Measurements from ENCODE around the gene RPS19.
"Not testable (repeated sequence)": the region's sequence is repeated elsewhere in the genome, so short reads cannot be mapped to it uniquely, and the experiment has no call there.

Gene RPS19

DNA sequence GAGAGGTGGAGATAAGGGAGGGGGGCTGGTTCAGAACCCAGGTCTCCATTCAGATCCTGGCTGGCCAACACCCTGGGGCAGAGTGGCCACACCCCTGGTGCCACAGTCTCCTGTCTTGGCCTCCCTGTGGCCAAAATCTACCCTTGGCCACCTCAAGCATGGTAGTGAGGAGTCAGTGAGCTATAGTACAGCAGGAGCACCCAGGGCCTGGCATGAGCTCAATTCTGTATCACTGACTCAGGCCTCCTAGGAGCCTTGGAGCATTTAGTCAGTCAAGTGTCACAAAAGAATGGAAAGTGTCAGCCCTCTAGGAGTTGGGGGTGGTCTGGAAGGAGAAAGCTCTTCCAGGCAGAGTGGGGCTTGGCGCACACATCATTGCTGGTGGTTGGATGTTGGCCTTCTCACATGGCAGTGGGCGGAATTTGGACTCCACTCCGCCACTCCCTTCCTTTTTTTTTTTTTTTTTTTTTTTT is 10.4 kb downstream of the RPS19 start:
- peaks cover 11 to 13% of the 10 kb centered on the region in 2 donors for H3K4me1 ChIP-seq (ENCODE audit: control insufficient read depth in 1 of 2, insufficient read depth in 2 of 2, low read length in 2 of 2)
- peaks cover 31 to 39% of the 10 kb centered on the region in 2 donors for H3K36me3 ChIP-seq (ENCODE audit: control insufficient read depth in 1 of 2, insufficient read depth in 2 of 2, low read length in 2 of 2)
- H3K4me3 ChIP-seq (ENCODE audit: low read depth in 1 of 2, low read length in 2 of 2): no peak overlapping the region
- H3K9me3 ChIP-seq (ENCODE audit: control insufficient read depth in 1 of 2, low read length in 2 of 2): no peaks in the 10 kb centered on the region
- H3K27ac ChIP-seq (ENCODE audit: low read length): peak overlapping the region; percentile 14
- H3K27me3 ChIP-seq (ENCODE audit: low read depth, low read length): no peaks in the 10 kb centered on the region

DNA sequence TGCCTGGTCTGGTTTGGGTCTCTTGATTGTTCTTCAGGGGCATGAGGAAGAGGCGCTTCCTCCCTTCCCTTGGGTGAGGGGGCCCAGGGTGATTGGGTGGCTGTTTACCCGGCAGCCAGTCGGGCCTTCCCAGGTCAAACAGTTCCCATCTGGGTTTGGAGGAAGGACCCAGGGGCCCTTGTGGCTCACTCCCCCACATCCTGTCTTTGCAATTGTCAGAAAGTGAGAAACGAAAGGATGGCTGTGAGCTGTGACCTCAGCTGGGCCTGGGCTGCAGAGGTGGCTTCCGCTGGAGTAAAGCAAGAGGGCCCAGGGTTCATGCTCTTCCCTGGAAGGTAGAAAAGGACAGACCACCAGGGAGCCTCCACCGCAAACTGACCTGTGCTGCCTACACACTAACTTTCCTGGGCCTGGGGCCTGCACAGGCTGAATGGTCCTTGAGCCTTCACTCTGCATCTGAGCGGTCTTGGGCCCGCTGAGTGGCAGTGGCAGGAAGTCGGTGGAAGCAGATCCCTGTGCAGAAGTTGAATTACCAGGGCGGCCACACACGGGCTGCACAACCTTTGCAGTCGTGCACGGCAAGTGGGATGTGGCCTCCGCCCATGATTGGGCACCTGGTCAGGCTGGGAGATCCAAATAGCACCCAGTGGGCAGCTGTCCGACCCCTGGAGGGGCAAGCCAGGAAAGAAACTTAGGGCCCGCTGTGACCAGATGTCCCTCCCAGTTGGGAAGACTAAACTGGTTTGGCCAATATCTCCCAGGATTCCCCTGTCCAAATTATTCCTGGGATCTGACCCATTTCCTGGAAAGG is 11.7 kb downstream of the RPS19 start:
- H3K4me1 ChIP-seq (ENCODE audit: control insufficient read depth in 1 of 2, insufficient read depth in 2 of 2, low read length in 2 of 2): peaks cover 11 to 13% of the 10 kb centered on the region in 2 donors
- H3K9me3 ChIP-seq (ENCODE audit: control insufficient read depth in 1 of 2, low read length in 2 of 2): no peaks in the 10 kb centered on the region
- H3K36me3 ChIP-seq (ENCODE audit: control insufficient read depth in 1 of 2, insufficient read depth in 2 of 2, low read length in 2 of 2): peaks cover 26 to 37% of the 10 kb centered on the region in 2 donors
- H3K27me3 ChIP-seq (ENCODE audit: low read depth, low read length): no peaks in the 10 kb centered on the region
- H3K4me3 ChIP-seq (ENCODE audit: low read depth in 1 of 2, low read length in 2 of 2): no peak overlapping the region
- H3K27ac ChIP-seq (ENCODE audit: low read length): no peak overlapping the region

DNA sequence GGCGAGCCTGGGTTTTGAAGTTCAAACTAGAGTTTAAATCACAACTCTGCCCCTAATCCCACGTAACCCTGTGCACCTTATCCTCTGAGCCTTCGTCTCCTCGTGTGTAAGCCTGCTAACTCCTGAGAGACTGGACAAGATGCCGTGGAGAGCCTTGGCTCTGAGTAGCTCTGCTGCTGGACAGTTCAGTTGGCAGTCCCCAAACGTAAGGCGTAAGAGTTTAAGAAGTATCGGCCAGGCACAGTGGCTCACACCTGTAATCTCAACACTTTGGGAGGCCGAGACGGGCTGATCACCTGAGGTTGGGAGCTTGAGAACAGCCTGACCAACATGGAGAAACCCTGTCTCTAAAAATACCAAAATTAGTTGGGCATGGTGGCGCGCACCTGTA is 12.3 kb downstream of the RPS19 start:
- H3K9me3 ChIP-seq (ENCODE audit: control insufficient read depth in 1 of 2, low read length in 2 of 2): no peaks in the 10 kb centered on the region
- H3K36me3 ChIP-seq (ENCODE audit: control insufficient read depth in 1 of 2, insufficient read depth in 2 of 2, low read length in 2 of 2): peaks cover 26 to 37% of the 10 kb centered on the region in 2 donors
- H3K27ac ChIP-seq (ENCODE audit: low read length): no peak overlapping the region
- peaks cover 11 to 13% of the 10 kb centered on the region in 2 donors for H3K4me1 ChIP-seq (ENCODE audit: control insufficient read depth in 1 of 2, insufficient read depth in 2 of 2, low read length in 2 of 2)
- no peak overlapping the region for H3K4me3 ChIP-seq (ENCODE audit: low read depth in 1 of 2, low read length in 2 of 2)
- H3K27me3 ChIP-seq (ENCODE audit: low read depth, low read length): no peaks in the 10 kb centered on the region

DNA sequence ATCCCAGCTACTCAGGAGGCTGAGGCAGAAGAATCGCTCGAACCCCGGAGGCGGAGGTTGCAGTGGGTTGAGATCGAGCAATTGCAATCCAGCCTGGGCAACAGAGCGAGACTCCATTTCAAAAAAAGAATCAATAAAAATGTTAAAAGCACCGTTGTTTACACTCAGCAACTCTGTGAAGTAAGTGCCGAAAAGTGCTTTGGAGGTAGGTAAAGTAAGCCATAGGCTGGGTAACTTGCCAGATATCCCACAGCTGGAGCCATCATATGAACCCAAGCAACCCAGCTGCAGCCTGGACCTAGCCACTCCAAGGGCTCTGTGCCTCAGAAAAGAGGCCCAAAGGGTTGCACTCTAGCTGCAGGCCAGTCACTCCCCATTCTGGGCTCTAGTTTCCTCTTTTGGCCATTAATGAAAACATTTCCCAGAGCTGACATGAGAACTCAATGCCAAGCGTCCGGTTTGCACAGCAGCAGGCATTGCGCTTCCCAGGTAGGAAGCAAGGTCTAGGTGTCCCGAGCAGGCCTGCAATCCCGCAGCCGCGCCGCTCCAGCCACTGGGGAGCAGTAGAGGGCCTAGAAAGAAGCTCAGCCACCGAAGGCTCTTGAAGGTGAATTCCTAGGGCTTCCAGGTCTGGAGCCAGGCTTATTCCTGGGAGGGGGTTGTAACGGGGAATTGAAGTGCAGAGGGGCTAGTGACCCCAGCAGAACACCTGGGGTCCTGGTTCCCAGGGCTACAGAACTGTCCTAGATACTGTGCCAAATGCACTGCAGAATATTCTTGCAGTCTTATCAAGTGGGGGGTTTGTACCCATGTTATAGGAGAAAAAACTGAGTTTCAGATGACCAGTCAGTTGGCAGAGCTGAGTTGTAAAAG is 13.0 kb downstream of the RPS19 start:
- Histone ChIP-seq H3K9me3 (ENCODE audit: control insufficient read depth in 1 of 2, low read length in 2 of 2) (no peaks in the 10 kb centered on the region), H3K4me1 (ENCODE audit: control insufficient read depth in 1 of 2, insufficient read depth in 2 of 2, low read length in 2 of 2) (peaks cover 7 to 12% of the 10 kb centered on the region in 2 donors), H3K27me3 (ENCODE audit: low read depth, low read length) (no peaks in the 10 kb centered on the region), H3K36me3 (ENCODE audit: control insufficient read depth in 1 of 2, insufficient read depth in 2 of 2, low read length in 2 of 2) (peaks cover 23 to 35% of the 10 kb centered on the region in 2 donors), H3K4me3 (ENCODE audit: low read depth in 1 of 2, low read length in 2 of 2) (no peak overlapping the region), H3K27ac (ENCODE audit: low read length) (no peak overlapping the region)

DNA sequence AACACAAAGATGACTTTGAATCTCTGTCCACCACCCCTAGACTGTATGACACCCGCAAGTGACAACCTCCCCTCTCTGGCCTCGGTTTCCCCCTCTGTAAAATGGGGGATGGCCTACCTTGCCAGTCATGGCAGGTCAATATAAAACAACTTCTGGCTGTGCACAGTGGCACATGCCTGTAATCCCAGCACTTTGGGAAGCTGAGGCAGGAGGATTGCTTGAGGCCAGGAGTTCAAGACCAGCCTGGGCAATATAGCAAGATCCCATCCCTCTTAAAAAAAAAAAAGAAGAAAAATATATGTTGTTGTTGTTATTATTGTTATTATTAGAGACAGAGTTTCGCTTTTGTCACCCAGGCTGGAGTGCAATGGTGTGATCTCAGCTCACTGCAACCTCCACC is 15.9 kb downstream of the RPS19 start:
- H3K4me3 ChIP-seq (ENCODE audit: low read depth in 1 of 2, low read length in 2 of 2): not testable (repeated sequence)

DNA sequence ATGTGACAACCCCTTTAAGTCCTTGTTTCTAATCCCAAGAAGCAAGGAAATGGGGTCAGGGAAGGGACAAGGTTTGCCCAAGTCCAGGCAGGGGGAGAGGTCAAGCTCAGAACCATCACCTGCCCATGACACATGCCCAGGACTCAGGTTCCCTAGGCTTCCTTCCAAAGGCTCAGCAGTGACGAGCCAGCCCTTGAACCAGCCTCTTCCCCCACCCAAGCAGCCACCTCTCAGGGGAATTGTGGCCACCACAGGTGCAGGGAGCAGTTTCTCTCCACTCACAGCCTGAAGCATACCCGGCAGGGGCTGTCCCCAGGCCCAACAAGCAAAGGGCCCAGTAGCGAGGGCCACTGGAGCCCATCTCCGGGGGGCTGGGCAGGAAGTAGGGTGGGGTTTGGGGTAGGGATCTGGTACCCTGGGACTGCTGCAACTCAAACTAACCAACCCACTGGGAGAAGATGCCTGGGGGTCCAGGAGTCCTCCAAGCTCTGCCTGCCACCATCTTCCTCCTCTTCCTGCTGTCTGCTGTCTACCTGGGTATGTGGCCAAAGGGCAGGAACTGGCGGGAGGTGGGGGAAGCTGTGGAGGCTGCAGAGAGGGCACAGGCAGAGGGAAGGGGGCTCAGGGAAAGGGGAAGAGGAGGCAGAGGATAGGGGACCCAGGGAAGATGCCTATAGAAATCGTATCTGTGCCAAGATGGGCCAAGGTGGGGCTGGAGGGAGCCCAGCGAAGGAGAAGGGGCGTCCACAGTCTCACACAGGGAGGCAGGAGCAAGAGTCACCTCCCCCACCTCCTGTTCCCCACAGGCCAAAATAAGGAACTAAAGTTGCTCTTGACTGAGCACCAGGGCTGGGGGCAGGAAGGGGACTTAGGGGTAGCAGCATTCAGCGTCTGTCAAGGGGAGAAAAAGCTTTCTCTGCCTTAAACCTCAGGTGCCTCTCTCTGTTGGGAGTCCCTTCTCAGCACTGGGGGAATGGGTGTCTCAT is 17.1 kb downstream of the RPS19 start, which contains the start of gene CD79A:
CD79A (plus strand) TSS at position 433 of the 986 bp plus-strand sequence; CDS start at position 459, 26 bp downstream.
- Histone ChIP-seq H3K27me3 (ENCODE audit: low read depth, low read length) (no peaks in the 10 kb centered on the region), H3K4me1 (ENCODE audit: control insufficient read depth in 1 of 2, insufficient read depth in 2 of 2, low read length in 2 of 2) (peaks cover 5 to 6% of the 10 kb centered on the region in 2 donors), H3K27ac (ENCODE audit: low read length) (peak within 1 kb of the TSS; percentile 45), H3K9me3 (ENCODE audit: control insufficient read depth in 1 of 2, low read length in 2 of 2) (no peaks in the 10 kb centered on the region), H3K4me3 (ENCODE audit: low read depth in 1 of 2, low read length in 2 of 2) (no peak within 1 kb of the TSS), H3K36me3 (ENCODE audit: control insufficient read depth in 1 of 2, insufficient read depth in 2 of 2, low read length in 2 of 2) (peaks cover under 1 to 1% of the 10 kb centered on the region in 2 donors)

More for the DNA sequence above, 15.9 kb downstream of the RPS19 start:
- H3K36me3 ChIP-seq (ENCODE audit: control insufficient read depth in 1 of 2, insufficient read depth in 2 of 2, low read length in 2 of 2): peaks cover 10% of the 10 kb centered on the region in 2 donors
- H3K9me3 ChIP-seq (ENCODE audit: control insufficient read depth in 1 of 2, low read length in 2 of 2); H3K4me1 ChIP-seq (ENCODE audit: control insufficient read depth in 1 of 2, insufficient read depth in 2 of 2, low read length in 2 of 2); H3K27me3 ChIP-seq (ENCODE audit: low read depth, low read length); H3K27ac ChIP-seq (ENCODE audit: low read length): not testable (repeated sequence)

DNA sequence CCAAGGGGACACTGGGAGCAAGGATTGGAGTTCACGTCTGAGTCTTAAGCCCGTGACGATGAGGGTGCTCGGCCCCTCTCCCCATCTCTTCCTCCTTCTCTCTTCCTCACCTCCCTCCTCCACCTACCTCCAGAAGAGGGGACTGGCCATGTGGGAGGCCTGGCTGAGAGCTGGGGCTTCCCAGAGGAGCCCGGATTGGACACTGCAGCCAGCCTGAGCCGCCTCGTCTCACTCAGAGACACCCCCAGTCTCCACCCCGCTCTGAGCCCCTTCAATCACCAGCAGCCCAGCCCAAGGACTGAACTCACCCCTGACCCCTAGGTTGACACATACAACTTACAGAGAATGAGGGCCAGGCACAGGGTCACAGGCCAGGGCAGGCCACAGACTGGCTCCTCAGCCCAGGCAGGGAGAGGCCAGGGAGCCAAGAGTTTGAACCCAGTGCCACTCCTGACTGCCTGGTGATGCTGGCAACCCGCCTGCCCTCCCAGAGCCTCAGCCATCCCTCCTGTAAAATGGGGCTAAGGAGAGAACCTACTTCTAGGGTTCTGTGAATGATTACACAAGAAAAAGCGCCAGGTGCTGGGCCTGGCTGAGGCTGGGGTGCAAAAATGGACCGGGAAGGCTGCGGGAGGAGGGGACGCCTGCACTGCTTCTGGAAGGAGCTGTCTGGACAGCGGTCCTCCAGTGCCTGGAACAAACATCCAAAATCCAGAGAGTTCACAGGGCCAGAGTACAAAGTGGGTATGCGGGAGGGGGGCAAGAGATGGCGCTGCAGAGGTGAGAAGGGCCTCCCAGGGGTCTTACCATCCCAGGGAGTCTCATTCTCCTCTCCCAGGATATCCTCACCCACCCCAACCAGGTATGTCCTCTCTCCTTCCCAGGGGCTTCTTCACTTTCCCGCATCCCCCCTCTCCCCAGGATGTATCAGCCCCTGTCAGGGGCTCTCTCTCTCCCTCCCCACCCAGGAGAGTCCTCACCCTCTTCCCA is 18.2 kb downstream of the RPS19 start:
- Histone ChIP-seq H3K4me3 (ENCODE audit: low read depth in 1 of 2, low read length in 2 of 2) (no peak overlapping the region), H3K27ac (ENCODE audit: low read length) (peak overlapping the region; percentile 45), H3K27me3 (ENCODE audit: low read depth, low read length) (no peaks in the 10 kb centered on the region), H3K4me1 (ENCODE audit: control insufficient read depth in 1 of 2, insufficient read depth in 2 of 2, low read length in 2 of 2) (peaks cover under 1% of the 10 kb centered on the region in 2 donors), H3K9me3 (ENCODE audit: control insufficient read depth in 1 of 2, low read length in 2 of 2) (no peaks in the 10 kb centered on the region), H3K36me3 (ENCODE audit: control insufficient read depth in 1 of 2, insufficient read depth in 2 of 2, low read length in 2 of 2) (no peaks in the 10 kb centered on the region)

DNA sequence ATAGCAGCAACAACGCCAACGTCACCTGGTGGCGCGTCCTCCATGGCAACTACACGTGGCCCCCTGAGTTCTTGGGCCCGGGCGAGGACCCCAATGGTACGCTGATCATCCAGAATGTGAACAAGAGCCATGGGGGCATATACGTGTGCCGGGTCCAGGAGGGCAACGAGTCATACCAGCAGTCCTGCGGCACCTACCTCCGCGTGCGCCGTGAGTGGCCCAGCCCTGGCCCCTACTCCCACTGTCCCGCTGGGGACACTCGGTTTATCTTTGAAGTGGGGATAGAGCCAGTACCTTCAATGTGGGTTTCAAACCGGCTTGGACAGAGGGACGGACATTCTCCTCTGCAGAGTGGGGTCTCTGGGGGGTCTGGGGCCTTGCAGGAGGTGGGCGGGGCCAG is 19.0 kb downstream of the RPS19 start:
- H3K4me1 ChIP-seq (ENCODE audit: control insufficient read depth in 1 of 2, insufficient read depth in 2 of 2, low read length in 2 of 2): peaks cover 0 to 6% of the 10 kb centered on the region in 2 donors
- no peak overlapping the region for H3K4me3 ChIP-seq (ENCODE audit: low read depth in 1 of 2, low read length in 2 of 2)
- no peaks in the 10 kb centered on the region for H3K9me3 ChIP-seq (ENCODE audit: control insufficient read depth in 1 of 2, low read length in 2 of 2)
- H3K27me3 ChIP-seq (ENCODE audit: low read depth, low read length): no peaks in the 10 kb centered on the region
- no peak overlapping the region for H3K27ac ChIP-seq (ENCODE audit: low read length)
- H3K36me3 ChIP-seq (ENCODE audit: control insufficient read depth in 1 of 2, insufficient read depth in 2 of 2, low read length in 2 of 2): no peaks in the 10 kb centered on the region

DNA sequence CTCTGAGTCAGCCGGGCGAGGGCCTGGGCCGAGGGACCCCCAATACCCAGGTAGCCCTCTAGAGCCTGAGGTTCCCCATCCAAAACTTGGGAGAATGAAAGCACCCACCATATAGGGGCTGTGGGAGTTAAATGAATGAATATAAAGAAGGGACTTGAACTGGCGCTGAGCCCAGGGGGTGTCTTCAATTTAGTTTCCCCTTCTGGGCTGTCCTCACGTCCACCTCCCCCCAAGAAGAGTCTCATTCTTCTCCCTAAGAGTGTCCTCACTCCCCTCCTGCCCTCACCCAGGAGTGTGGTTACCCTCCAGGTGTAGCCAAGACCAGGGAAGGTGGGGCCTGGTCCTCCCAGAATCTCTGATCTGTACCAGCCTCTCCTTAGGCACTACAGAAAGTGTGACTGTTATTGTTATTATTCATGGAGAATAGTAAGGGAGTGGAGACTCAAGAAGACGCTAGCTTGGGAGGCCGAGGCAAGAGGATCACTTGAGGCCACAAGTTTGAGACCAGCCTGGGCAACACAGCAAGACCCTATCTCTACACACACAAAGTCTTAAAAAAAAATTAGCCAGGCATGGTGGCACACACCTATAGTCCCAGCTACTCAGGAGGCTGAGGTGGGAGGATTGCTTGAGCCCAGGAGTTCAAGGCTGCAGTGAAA is 19.7 kb downstream of the RPS19 start:
- Histone ChIP-seq H3K27ac (ENCODE audit: low read length) (no peak overlapping the region), H3K4me3 (ENCODE audit: low read depth in 1 of 2, low read length in 2 of 2) (no peak overlapping the region)

More for the DNA sequence above, 19.7 kb downstream of the RPS19 start:
- peaks cover 3 to 11% of the 10 kb centered on the region in 2 donors for H3K4me1 ChIP-seq (ENCODE audit: control insufficient read depth in 1 of 2, insufficient read depth in 2 of 2, low read length in 2 of 2)
- H3K36me3 ChIP-seq (ENCODE audit: control insufficient read depth in 1 of 2, insufficient read depth in 2 of 2, low read length in 2 of 2): no peaks in the 10 kb centered on the region
- H3K9me3 ChIP-seq (ENCODE audit: control insufficient read depth in 1 of 2, low read length in 2 of 2): no peaks in the 10 kb centered on the region
- no peaks in the 10 kb centered on the region for H3K27me3 ChIP-seq (ENCODE audit: low read depth, low read length)

All from muscle layer of duodenum (tissue), 2 donors.